Activated naive CD4-positive, alpha-beta T cell treated with anti-CD3 and anti-CD28 coated beads for 36 hours (primary cell): Measurements from ENCODE around the gene GRAMD4. TPM values are rescaled to one million over a fixed set of nuclear protein-coding genes. Genes with fewer than 3 reads are reported as not detected.

Source experiments
- CTCF ChIA-PET: fragments of 350-600 bp; sonication (Branson Sonifier 250); formaldehyde crosslinking; loops from one replicate; lab custom pipeline; 2021; ENCODE audit warnings: antibody characterized with exemption; lab: Charles Lee
- DNase-seq: peaks from one replicate; pipeline ENCODE4 v3.0.0-alpha.2; 2020
- H3K27ac Mint-ChIP-seq: one replicate; pipeline ENCODE4 v1.8.0; 2021; ENCODE audit warnings: mild to moderate bottlenecking, mixed read lengths
- H3K27me3 Mint-ChIP-seq: one replicate; pipeline ENCODE4 v1.8.0; 2021; ENCODE audit warnings: low read depth, mixed read lengths
- H3K36me3 Mint-ChIP-seq: one replicate; pipeline ENCODE4 v1.8.0; 2021; ENCODE audit warnings: low read depth, mixed read lengths
- H3K4me1 Mint-ChIP-seq: one replicate; pipeline ENCODE4 v1.8.0; 2021; ENCODE audit warnings: low read depth, mixed read lengths
- H3K4me3 Mint-ChIP-seq: one replicate; pipeline ENCODE4 v1.8.0; 2021; ENCODE audit warnings: mild to moderate bottlenecking, moderate library complexity, mixed read lengths
- H3K9me3 Mint-ChIP-seq: one replicate; pipeline ENCODE4 v1.8.0; 2021; ENCODE audit warnings: mixed read lengths
- intact Hi-C: fragments of 100-400 bp; cut with micrococcal nuclease; formaldehyde crosslinking; loops from one replicate; pipeline ENCODE4 v1.15.1; 2023
- total RNA-seq, 2 experiments: library from RNA; stranded (reverse); gene quantifications; one replicate each; pipeline ENCODE4 v1.2.3, GENCODE V29; 2021

GRAMD4 gene
- total RNA-seq, 2 experiments from 2014 or later, result 34.3 to 35.4 TPM

DNA sequence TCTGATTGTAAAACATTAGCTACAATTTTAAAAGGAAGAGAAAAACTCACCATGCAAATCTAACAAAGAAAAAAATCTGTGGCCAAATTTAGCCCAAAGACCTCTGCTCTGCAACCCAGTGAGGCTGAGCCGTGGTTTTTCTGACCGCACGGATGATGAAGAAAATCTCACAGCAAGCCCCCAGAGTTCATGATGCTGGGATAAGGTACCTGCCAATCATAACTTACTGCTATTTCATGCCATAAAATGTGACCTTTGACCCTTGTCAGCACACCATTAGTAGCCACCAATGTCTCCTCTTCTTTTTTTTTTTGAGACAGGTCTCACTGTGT lies 106.8 kb downstream of the GRAMD4 start:
- no peak overlapping the region for H3K4me3 Mint-ChIP-seq
- peaks cover 9% of the 10 kb centered on the region for H3K36me3 Mint-ChIP-seq
- no peak for DNase-seq
- intact Hi-C loops, result no loop called here
- H3K27ac Mint-ChIP-seq, result no peak overlapping the region
- CTCF ChIA-PET, result no interaction called here
- H3K9me3 Mint-ChIP-seq, result no peaks in the 10 kb centered on the region
- peaks cover 33% of the 10 kb centered on the region for H3K4me1 Mint-ChIP-seq
- no peaks in the 10 kb centered on the region for H3K27me3 Mint-ChIP-seq

DNA sequence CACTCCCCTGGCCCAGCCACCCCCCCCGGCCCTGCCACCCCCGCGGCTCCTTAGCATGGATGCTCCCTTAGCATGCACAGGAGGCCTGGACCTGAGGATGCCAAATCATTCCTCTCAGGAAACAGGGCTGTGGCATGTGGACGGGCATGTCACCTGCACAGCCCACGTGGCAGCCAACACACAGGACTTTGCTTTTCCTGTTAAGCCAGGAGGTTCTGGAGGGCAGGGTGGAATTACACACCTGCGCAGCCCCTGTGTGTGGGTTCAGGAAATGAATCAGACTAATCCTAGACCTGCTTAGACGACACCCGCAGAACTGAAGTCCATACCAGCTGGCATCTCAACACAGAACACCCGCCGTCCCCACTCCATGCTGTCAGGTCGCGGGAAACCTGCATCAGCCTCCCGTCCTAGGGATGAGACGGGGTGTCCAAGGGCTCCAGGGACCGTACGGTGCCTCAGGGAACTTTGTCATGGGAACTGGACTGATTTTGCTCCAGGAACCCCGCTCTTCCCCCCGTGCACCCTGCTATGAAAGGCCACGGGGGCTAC lies 107.7 kb downstream of the GRAMD4 start:
- Mint-ChIP-seq H3K27ac (no peak overlapping the region), H3K36me3 (peaks cover 7% of the 10 kb centered on the region), H3K4me3 (no peak overlapping the region), H3K9me3 (no peaks in the 10 kb centered on the region), H3K4me1 (peaks cover 38% of the 10 kb centered on the region), H3K27me3 (no peaks in the 10 kb centered on the region)
- CTCF ChIA-PET, result no interaction called here
- intact Hi-C loops, result no loop called here
- DNase-seq, result no peak

DNA sequence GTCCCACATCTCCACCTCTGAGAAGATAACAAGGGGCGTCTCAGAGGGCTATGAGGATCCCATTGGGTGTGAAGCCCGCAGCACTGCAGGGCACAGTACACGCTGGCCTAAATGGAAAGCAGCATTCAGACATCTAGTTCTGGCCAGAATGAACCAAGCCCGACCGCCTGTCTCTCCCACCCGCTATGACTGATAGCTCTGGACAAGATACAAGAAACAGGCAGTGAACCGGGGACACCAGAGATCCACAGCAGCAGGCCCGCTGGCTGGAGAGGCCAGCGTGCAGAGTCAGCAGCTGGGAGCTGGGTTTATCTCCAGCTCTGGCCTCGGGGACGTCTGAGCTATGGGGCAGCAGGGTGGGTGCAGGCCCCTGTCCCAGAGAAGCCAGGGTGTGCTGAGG lies 108.3 kb downstream of the GRAMD4 start:
- Mint-ChIP-seq H3K4me3 (no peak overlapping the region), H3K4me1 (peaks cover 37% of the 10 kb centered on the region), H3K27ac (no peak overlapping the region), H3K9me3 (no peaks in the 10 kb centered on the region), H3K36me3 (peaks cover 7% of the 10 kb centered on the region), H3K27me3 (no peaks in the 10 kb centered on the region)
- DNase-seq, result no peak
- intact Hi-C loops, result no loop called here
- CTCF ChIA-PET, result interaction anchor here (0.6 kb wide), 1 partner anchor 168 kb away, joined by 3 read pairs; no protein-coding TSS in a partner anchor

Other genes with a start within 250 kb of the GRAMD4 start
- under 1 TPM; 0.17 to 0.25 TPM for gene CELSR1, start 82.8 kb upstream of the GRAMD4 start, total RNA-seq
- gene CERK, start 117.9 kb downstream of the GRAMD4 start, total RNA-seq, result 10 to 100 TPM; 32.6 to 34.9 TPM
- gene TBC1D22A, start 142.3 kb downstream of the GRAMD4 start, total RNA-seq, result 10 to 100 TPM; 20.1 to 21.4 TPM